Hypothalamus (tissue), 51 donors: ENCODE measurements around the gene CCS.
"Not testable (repeated sequence)": the region's sequence is repeated elsewhere in the genome, so short reads cannot be mapped to it uniquely, and the experiment has no call there.

Experiments used
- DNase-seq, 51 donors: peaks; one replicate each; lab custom pipeline; 2025; lab: John Stamatoyannopoulos, UW

CCS gene

GRCh38 chr11:66589315-66589714 lies 3.7 kb upstream of the CCS start:
- DNase-seq, result not testable (repeated sequence)

GRCh38 chr11:66589996-66590675 lies 2.8 kb upstream of the CCS start:
- no peak for DNase-seq

- DNase-seq, result no peak
Measured at GRCh38 chr11:66591175-66591574, 1.8 kb upstream of the CCS start.

- no peak for DNase-seq
Measured at GRCh38 chr11:66593303-66593635, 284 bp downstream of the CCS start.

DNA sequence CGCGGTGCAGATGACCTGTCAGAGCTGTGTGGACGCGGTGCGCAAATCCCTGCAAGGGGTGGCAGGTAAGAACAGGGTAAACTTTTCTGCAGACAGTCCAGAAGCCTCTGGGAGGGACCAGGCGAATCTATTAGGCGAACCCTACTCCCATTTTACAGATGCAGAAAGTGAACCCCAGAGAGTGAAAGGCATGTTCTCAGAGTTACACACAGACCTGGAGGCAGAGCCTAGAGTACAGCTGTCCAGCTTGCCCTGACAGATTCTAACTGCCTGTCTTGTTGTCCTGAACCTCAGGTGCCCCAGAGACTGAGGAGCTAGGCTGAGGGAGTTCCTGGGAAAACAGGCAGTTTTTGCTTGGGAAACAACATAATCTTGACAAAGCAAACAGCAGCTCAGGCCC lies 665 bp downstream of the CCS start:
- DNase-seq, result no peak

DNA sequence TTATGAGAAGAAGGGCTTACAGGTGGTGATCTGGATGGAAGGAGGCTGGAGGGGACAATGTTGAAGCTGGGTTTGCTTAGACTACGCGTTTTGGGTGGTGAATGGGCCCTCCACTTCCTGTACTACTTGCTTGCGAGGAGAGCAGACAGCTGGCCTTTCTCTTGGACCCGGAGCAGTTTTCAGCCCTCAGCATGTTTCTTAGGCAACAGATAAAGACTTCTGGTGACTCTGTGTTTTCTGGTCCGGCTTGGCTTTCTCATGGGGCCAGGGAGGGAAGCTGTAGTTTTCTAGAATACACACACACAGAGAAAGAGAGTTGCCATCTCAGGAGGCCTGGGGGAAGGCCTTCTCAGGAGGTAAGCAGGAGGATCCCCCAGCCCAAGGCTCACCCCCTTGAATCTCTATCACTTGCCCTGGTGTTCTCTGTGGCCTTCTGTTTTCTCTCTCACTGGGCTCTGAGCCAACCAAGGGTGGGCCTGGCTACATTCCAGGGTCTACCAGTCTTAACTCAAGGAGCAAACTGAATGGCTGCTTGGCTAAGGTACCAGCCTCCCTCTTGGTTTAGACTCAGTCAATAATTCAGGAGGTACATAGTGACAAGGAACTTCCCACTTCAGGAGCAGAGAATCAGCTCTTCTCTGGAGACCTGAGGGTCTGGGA lies 2.4 kb downstream of the CCS start:
- DNase-seq, result peak in 23 of 51 donors; percentile 3 to 47 (median 28)

DNA sequence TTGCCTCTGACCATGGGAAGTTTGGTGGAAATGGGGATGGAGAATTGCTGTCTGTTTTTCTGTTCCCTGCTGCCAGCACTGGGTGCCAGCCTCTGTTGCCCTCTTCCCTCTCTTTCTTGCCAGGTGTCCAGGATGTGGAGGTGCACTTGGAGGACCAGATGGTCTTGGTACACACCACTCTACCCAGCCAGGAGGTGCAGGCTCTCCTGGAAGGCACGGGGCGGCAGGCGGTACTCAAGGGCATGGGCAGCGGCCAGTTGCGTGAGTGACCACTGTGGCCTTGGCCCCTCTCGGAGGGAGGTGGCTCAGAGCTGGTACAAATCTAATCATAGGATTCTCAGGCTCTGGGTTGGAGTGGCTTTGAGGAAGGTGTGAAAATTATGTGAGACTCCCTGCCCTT lies 6.0 kb downstream of the CCS start:
- no peak for DNase-seq

DNA sequence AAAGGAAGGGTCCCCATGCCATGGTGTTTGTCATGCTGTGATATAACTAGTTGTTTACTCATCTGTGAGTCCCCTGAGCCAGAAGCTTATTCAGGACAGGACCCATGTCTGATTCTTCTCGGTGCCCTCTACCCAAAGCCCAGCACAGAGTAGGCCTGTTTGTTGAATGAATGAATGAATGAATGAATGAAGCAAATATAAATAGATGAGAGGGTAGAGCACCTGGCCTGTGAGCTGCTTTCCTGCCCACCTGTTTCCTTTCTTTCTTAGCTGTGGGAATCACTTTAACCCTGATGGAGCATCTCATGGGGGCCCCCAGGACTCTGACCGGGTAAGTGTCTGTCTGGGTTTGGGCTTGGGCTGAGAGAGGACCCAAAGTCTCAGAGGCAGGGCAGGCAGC lies 7.2 kb downstream of the CCS start:
- DNase-seq, result no peak

DNA sequence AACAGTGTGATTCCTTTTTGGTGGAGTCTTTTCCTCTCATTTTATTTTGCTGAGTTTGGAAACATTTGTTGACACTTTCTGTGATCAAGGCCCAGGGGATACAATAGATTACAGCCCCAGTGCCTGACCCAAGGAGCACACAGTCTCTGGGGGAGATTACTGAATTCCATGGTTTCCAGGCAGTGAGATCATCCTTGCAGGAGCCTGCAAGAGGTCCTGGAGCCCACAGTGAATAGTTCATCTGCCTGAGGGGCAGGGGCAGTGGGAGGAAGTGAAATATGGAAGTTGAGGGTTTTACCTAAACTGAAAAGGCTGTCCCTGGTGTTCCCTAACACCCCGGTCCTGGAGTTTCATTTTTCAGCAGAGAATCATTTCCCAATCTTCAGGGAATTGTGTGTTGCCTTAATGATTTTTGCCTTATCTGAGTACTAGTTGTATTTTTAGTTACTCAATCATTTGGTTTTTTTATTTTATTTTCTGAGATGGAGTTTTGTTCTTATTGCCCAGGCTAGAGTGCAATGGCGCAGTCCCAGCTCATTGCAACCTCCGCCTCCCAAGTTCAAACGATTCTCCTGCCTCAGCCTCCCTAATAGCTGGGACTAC lies 7.7 kb downstream of the CCS start:
- no peak for DNase-seq

- DNase-seq, result no peak
Measured at GRCh38 chr11:66603072-66603471, 10.1 kb downstream of the CCS start.

DNA sequence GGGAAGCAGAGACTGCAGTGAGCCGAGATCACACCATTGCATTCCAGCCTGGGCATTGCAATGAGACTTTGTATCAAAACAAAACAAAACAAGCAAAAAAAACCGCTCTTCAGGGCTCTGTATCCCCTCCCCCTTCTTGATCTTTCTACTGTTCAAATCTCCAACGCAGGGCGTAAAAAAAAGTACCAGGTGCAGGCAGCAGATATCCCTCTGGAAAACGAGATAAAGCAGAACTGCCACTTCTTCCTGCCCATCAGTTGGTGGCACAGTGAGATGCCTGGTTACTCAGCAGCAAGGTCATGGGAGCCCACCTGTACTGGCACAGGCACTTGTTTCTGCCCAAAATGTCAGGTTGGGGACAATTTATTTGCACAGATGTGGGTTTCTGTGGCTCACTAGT lies 11.2 kb downstream of the CCS start:
- no peak for DNase-seq

- DNase-seq, result not testable (repeated sequence)
Measured at GRCh38 chr11:66606608-66607007, 13.6 kb downstream of the CCS start.

DNA sequence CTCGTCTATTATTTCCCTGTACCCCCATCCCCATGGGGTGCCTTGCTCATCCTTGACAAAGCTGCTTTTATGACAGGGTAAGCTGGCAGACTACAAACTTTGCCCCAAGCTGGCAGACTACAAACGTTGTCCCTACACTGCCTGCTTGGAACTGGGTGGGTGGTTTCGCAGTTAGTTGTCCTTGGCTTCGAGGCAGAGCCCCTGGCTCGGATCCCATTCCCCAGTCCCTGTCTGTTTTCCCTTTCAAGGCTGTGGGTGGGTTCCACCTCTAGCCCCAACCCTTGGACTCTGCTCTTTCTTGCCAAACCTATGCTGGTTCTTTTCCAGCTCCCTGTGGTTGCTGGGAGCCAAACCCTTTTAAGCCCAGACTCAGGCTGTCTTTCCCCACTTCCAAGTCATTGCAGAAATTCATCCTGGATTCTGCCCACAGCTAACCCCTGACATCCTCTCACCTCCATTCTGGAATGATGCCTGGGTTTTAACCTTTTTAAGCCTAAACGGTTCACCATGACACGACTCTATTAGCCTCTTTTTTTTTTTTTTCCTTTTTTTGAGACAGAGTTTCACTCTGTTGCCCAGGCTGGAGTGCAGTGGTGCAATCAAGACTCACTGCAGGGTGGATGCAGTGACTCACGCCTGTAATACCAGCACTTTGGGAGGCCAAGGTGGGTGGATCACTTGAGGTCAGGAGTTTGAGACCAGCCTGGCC lies 14.3 kb downstream of the CCS start:
- peak in 39 of 51 donors; percentile 6 to 84 (median 52) for DNase-seq

DNA sequence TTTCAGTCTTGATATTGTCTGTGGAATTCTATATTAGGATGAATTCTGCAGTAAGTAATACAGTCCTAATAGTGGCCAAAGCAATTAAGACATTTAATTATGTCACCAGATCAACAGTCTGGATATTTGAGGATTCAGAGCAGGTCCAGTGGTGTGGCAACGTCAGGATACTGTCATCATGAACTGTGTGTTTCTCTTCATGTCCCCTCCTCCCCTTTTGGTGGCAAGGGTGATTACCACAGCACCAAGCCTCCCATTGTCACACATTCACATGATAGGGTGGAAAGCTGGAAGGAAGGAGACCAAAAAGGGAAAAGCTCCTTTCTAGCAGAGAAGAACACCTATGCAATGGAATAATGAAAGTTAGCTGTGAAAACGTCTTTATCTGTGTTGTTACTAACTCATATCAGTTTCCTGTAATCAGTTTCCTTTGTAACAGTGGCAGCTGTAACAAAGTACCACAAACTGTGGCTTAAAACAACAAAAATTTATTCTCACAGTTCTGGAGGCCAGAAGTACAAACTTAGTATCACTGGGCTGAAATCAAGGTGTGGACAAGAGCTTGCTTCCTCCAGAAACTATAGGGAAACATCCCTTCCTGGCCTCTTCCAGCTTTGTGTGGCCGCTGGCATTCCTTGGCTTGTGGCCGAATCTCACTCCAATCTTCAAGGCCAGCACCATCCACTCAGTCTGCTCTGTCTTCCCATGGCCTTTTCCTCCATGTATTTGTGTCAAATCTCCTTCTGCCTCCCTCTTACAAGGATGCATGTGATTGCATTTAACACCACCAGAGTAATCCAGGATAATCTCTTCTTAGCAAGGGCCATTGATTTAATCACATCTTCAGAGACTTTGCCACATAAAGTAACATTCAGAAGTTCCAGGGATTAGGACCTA lies 17.0 kb downstream of the CCS start:
- DNase-seq, result no peak

- no peak for DNase-seq
Measured at GRCh38 chr11:66612458-66612857, 19.5 kb downstream of the CCS start.

- no peak for DNase-seq
Measured at GRCh38 chr11:66614073-66614472, 21.1 kb downstream of the CCS start.

DNA sequence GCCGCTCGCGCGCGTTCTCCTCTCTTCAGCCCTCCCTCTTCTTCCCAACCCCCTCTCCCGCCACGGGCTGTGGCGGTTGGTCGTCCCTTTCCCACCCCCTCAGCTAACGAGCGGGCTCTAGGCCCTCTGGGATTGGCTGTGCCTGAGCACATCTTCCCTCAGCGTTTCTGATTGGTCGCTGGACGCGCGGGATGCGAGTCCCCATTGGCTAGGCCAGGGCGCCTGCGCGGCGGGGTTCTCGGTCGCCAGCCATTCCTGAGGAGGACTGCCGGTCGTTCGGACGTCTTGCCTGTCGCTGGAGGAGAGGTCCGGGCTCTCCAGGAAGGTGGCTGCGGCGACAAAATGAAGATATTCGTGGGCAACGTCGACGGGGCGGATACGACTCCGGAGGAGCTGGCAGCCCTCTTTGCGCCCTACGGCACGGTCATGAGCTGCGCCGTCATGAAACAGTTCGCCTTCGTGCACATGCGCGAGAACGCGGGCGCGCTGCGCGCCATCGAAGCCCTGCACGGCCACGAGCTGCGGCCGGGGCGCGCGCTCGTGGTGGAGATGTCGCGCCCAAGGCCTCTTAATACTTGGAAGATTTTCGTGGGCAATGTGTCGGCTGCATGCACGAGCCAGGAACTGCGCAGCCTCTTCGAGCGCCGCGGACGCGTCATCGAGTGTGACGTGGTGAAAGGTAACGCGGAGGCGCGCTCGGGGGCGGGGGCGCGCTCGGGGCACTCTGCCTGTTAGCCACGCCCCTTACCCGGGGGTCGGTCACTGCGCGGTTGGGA lies 23.6 kb downstream of the CCS start, which contains the start of gene RBM14:
RBM14 (plus strand) TSS at position 252 of the 776 bp plus-strand sequence; CDS start at position 343, 91 bp downstream.
- peak; percentile 93 to 99 (median 98) for DNase-seq

GRCh38 chr11:66617155-66617834 lies 24.3 kb downstream of the CCS start:
- DNase-seq, result peak in 12 of 51 donors; percentile 52 to 81 (median 63)

- DNase-seq, result peak in 2 of 51 donors; percentile 12 to 26
Measured at GRCh38 chr11:66619080-66619554, 26.1 kb downstream of the CCS start.
